Neural cell (in vitro differentiated cells): Measurements from ENCODE around the gene AHSG. TPM values are rescaled to one million over a fixed set of nuclear protein-coding genes. Genes with fewer than 3 reads are reported as not detected.

ENCODE experiments used
- H2AFZ ChIP-seq: fragments of 200-600, 300-800 bp; sonication (generic), shearing (Covaris generic); 2 replicates; pipeline ENCODE4 v1.6.0; 2014; ENCODE audit warnings: low read depth, mild to moderate bottlenecking, antibody characterized with exemption, low read length, moderate library complexity
- H3F3A ChIP-seq: fragments of 200-600 bp; shearing (Covaris generic); 2 replicates; pipeline ENCODE4 v1.6.1; 2016; ENCODE audit warnings: mild to moderate bottlenecking, moderate library complexity, mixed read lengths, antibody characterized with exemption, low read length; ENCODE audit not compliant: insufficient read depth, poor library complexity, severe bottlenecking
- H3K27ac ChIP-seq: fragments of 200-600, 300-800 bp; sonication (generic), shearing (Covaris generic); 2 replicates; pipeline ENCODE4 v1.5.1; 2014; ENCODE audit warnings: mild to moderate bottlenecking, low read length, moderate library complexity
- H3K27me3 ChIP-seq: fragments of 300-800, 200-600 bp; sonication (generic), shearing (Covaris generic); 2 replicates; pipeline ENCODE4 v1.6.0; 2014; ENCODE audit warnings: mild to moderate bottlenecking, low read depth, low read length, moderate library complexity; ENCODE audit not compliant: insufficient read depth
- H3K36me3 ChIP-seq: fragments of 300-800, 200-600 bp; sonication (generic), shearing (Covaris generic); 2 replicates; pipeline ENCODE4 v1.5.1; 2014; ENCODE audit warnings: mild to moderate bottlenecking, antibody characterized with exemption, low read length, moderate library complexity; ENCODE audit not compliant: insufficient read depth
- H3K4me2 ChIP-seq: fragments of 300-800, 200-600 bp; sonication (generic), shearing (Covaris generic); 2 replicates; pipeline ENCODE4 v1.6.0; 2014; ENCODE audit warnings: mild to moderate bottlenecking, low read length
- H3K4me3 ChIP-seq: fragments of 300-800, 200-600 bp; sonication (generic), shearing (Covaris generic); 2 replicates; pipeline ENCODE4 v1.5.1; 2014; ENCODE audit warnings: mild to moderate bottlenecking, low read length, moderate library complexity
- H3K79me2 ChIP-seq: fragments of 200-600 bp; shearing (Covaris generic); replicated peaks from 2 replicates; pipeline ENCODE4 v1.6.0; 2014; ENCODE audit warnings: mild to moderate bottlenecking, low read length, moderate library complexity; ENCODE audit not compliant: insufficient read depth
- H3K9ac ChIP-seq: fragments of 300-800, 200-600 bp; sonication (generic), shearing (Covaris generic); 2 replicates; pipeline ENCODE4 v1.6.1; 2016; ENCODE audit warnings: mild to moderate bottlenecking, low read length, mixed read lengths
- H3K9me2 ChIP-seq: fragments of 200-600 bp; shearing (Covaris generic); 2 replicates; pipeline ENCODE4 v1.6.1; 2016; ENCODE audit warnings: mild to moderate bottlenecking, low read length, mixed read lengths; ENCODE audit not compliant: insufficient read depth
- H3K9me3 ChIP-seq: fragments of 200-600, 300-800 bp; sonication (generic), shearing (Covaris generic); 2 replicates; pipeline ENCODE4 v1.6.1; 2016; ENCODE audit warnings: mild to moderate bottlenecking, mixed run types, low read length, moderate library complexity, mixed read lengths
- H4K20me1 ChIP-seq: fragments of 200-600 bp; shearing (Covaris generic); 2 replicates; pipeline ENCODE4 v1.6.1; 2016; ENCODE audit warnings: mild to moderate bottlenecking, mixed run types; ENCODE audit not compliant: insufficient read depth
- CTCF ChIP-seq: fragments of 450-650 bp; IDR thresholded peaks from 2 replicates; pipeline ENCODE4 v1.5.1; 2014; ENCODE audit warnings: antibody characterized with exemption, mild to moderate bottlenecking, moderate library complexity; ENCODE audit not compliant: poor library complexity, severe bottlenecking
- EP300 ChIP-seq: fragments of 450-650 bp; conservative IDR thresholded peaks from 2 replicates; pipeline ENCODE4 v1.6.1; 2014; ENCODE audit warnings: antibody characterized with exemption, mild to moderate bottlenecking, moderate library complexity; ENCODE audit not compliant: poor library complexity, severe bottlenecking
- EZH2 ChIP-seq: fragments of 200-600, 300-800 bp; shearing (Covaris generic), sonication (generic); IDR thresholded peaks from 2 replicates; pipeline ENCODE4 v1.6.1; 2014; ENCODE audit warnings: antibody characterized with exemption, low read length, borderline replicate concordance, mild to moderate bottlenecking; ENCODE audit not compliant: insufficient read depth, poor library complexity, severe bottlenecking
- MXI1 ChIP-seq: fragments of 450-650 bp; conservative IDR thresholded peaks from 2 replicates; pipeline ENCODE4 v1.6.1; 2014; ENCODE audit warnings: antibody characterized with exemption, mild to moderate bottlenecking; ENCODE audit not compliant: poor library complexity, severe bottlenecking
- POLR2AphosphoS5 ChIP-seq: IDR thresholded peaks from 2 replicates; pipeline ENCODE4 v1.6.1; 2012
- RAD21 ChIP-seq: fragments of 450-650 bp; conservative IDR thresholded peaks from 2 replicates; pipeline ENCODE4 v1.6.1; 2014; ENCODE audit warnings: antibody characterized with exemption, mild to moderate bottlenecking, moderate library complexity
- SMC3 ChIP-seq: fragments of 450-650 bp; conservative IDR thresholded peaks from 2 replicates; pipeline ENCODE4 v1.6.1; 2014; ENCODE audit warnings: antibody characterized with exemption, mild to moderate bottlenecking, moderate library complexity; ENCODE audit not compliant: poor library complexity
- TAF1 ChIP-seq: IDR thresholded peaks from 2 replicates; pipeline ENCODE4 v1.6.1; 2012; ENCODE audit warnings: low read depth
- polyA plus RNA-seq: library from polyadenylated mRNA; depleted of rRNA; stranded (reverse); fragments of >200 nt; gene quantifications from 2 replicates; pipeline ENCODE4 v1.2.3, GENCODE V29; 2014
- TF ChIP-seq, protein P1 (sequence below): IDR thresholded peaks from 2 replicates; pipeline ENCODE4 v1.6.1; 2012; ENCODE audit warnings: borderline replicate concordance

Gene AHSG
- polyA plus RNA-seq, 1 donor from 2014 or later = 0.40 TPM

DNA sequence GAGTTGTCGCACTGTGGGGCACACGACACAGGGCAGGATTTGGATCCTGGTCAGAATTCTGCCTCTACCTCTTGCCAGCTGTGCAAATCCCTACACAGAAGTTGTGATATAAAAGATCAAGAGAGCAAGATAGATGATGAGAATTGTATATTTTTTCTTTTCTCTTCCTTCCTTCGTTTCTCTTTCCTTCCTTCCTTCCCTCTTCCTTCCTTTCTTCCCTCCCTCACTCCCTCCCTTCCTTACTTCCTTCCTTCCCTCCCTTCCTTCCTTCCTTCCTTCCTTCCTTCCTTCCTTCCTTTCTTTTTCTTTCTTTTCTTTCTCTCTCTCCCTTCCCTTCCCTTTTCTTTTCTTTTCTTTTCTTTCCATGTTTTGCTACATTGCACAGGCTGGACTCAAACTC is 12.0 kb upstream of the AHSG start:
- Histone ChIP-seq H3K9me2 (no peaks in the 10 kb centered on the region), H3K27ac (no peak overlapping the region), H2AFZ (no peak overlapping the region)

GRCh38 chr3:186603159-186603558 is 9.7 kb upstream of the AHSG start:
- Histone ChIP-seq H3F3A (no peaks in the 10 kb centered on the region), H3K27me3 (no peaks in the 10 kb centered on the region), H2AFZ (no peak overlapping the region), H3K4me2 (no peak overlapping the region), H3K27ac (no peak overlapping the region), H3K9ac (no peak overlapping the region), H3K9me3 (no peaks in the 10 kb centered on the region), H3K9me2 (no peaks in the 10 kb centered on the region), H4K20me1 (no peaks in the 10 kb centered on the region), H3K36me3 (no peaks in the 10 kb centered on the region), H3K4me3 (no peak overlapping the region), H3K79me2 (no peaks in the 10 kb centered on the region)
- TF ChIP-seq SMC3 (no peak), CTCF (no peak), RAD21 (no peak), POLR2AphosphoS5 (no peak)

More for the DNA sequence above, 12.0 kb upstream of the AHSG start:
- Histone ChIP-seq H3K9me3 (no peaks in the 10 kb centered on the region), H3K4me2 (no peak overlapping the region), H3F3A (no peaks in the 10 kb centered on the region), H3K9ac (no peak overlapping the region), H3K36me3 (no peaks in the 10 kb centered on the region), H4K20me1 (no peaks in the 10 kb centered on the region), H3K4me3 (no peak overlapping the region), H3K79me2 (no peaks in the 10 kb centered on the region), H3K27me3 (no peaks in the 10 kb centered on the region)
- TF ChIP-seq TAF1 (no peak), RAD21 (no peak), SMC3 (no peak), EZH2 (no peak), CTCF (no peak), MXI1 (no peak), POLR2AphosphoS5 (no peak), EP300 (no peak)
- TF ChIP-seq, protein P1, sequence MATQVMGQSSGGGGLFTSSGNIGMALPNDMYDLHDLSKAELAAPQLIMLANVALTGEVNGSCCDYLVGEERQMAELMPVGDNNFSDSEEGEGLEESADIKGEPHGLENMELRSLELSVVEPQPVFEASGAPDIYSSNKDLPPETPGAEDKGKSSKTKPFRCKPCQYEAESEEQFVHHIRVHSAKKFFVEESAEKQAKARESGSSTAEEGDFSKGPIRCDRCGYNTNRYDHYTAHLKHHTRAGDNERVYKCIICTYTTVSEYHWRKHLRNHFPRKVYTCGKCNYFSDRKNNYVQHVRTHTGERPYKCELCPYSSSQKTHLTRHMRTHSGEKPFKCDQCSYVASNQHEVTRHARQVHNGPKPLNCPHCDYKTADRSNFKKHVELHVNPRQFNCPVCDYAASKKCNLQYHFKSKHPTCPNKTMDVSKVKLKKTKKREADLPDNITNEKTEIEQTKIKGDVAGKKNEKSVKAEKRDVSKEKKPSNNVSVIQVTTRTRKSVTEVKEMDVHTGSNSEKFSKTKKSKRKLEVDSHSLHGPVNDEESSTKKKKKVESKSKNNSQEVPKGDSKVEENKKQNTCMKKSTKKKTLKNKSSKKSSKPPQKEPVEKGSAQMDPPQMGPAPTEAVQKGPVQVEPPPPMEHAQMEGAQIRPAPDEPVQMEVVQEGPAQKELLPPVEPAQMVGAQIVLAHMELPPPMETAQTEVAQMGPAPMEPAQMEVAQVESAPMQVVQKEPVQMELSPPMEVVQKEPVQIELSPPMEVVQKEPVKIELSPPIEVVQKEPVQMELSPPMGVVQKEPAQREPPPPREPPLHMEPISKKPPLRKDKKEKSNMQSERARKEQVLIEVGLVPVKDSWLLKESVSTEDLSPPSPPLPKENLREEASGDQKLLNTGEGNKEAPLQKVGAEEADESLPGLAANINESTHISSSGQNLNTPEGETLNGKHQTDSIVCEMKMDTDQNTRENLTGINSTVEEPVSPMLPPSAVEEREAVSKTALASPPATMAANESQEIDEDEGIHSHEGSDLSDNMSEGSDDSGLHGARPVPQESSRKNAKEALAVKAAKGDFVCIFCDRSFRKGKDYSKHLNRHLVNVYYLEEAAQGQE = no peak
